Neuronal stem cell (in vitro differentiated cells): ENCODE measurements around the gene NRTN. TPM values are rescaled to one million over a fixed set of nuclear protein-coding genes. Genes with fewer than 3 reads are reported as not detected.
A peak's percentile ranks its signal among the peaks of the same experiment; 100 is the strongest.

ENCODE experiments used
- DNase-seq: peaks from one replicate; pipeline ENCODE4 v3.0.0-alpha.2; 2013; ENCODE audit warnings: low spot score
- H2AFZ ChIP-seq: one replicate; pipeline ENCODE4 v1.6.1; 2013; ENCODE audit warnings: mild to moderate bottlenecking, low read length, inconsistent platforms
- H2AK5ac ChIP-seq: 2 replicates; pipeline ENCODE4 v1.6.1; 2013; ENCODE audit warnings: low read depth, mild to moderate bottlenecking, inconsistent platforms, low read length, moderate library complexity, mixed read lengths
- H2BK120ac ChIP-seq: 2 replicates; pipeline ENCODE4 v1.6.1; 2013; ENCODE audit warnings: low read depth, mild to moderate bottlenecking, inconsistent platforms, low read length, moderate library complexity, mixed read lengths
- H2BK12ac ChIP-seq: one replicate; pipeline ENCODE4 v1.6.1; 2013; ENCODE audit warnings: low read length, inconsistent platforms
- H2BK15ac ChIP-seq: 2 replicates; pipeline ENCODE4 v1.6.1; 2013; ENCODE audit warnings: mild to moderate bottlenecking, low read length, inconsistent platforms, mixed read lengths
- H2BK5ac ChIP-seq: one replicate; pipeline ENCODE4 v1.6.1; 2013; ENCODE audit warnings: inconsistent platforms, mild to moderate bottlenecking, low read length, moderate library complexity
- H3K14ac ChIP-seq: one replicate; pipeline ENCODE4 v1.6.1; 2013; ENCODE audit warnings: low read length, inconsistent platforms
- H3K18ac ChIP-seq: 2 replicates; pipeline ENCODE4 v1.6.1; 2013; ENCODE audit warnings: low read length, inconsistent platforms
- H3K23ac ChIP-seq: 2 replicates; pipeline ENCODE4 v1.6.1; 2013; ENCODE audit warnings: low read depth, mild to moderate bottlenecking, mixed read lengths, low read length, inconsistent platforms; ENCODE audit not compliant: poor library complexity
- H3K27ac ChIP-seq: replicated peaks from 3 replicates; pipeline ENCODE4 v1.5.1; 2013; ENCODE audit warnings: low read length, inconsistent platforms
- H3K27me3 ChIP-seq, 3 experiments: 2 replicates each; pipeline ENCODE4 v1.6.1; 2013; ENCODE audit warnings: low read length in 3 of 3, mild to moderate bottlenecking in 2 of 3, inconsistent platforms in 1 of 3, low read depth in 1 of 3, mixed read lengths in 1 of 3, moderate library complexity in 1 of 3; ENCODE audit not compliant: control insufficient read depth in 3 of 3, insufficient read depth in 3 of 3
- H3K36me3 ChIP-seq, 2 donors: replicated peaks in 1 of 2; 2 replicates each; pipeline ENCODE4 v1.6.1; 2013; ENCODE audit warnings: low read length in 2 of 2; ENCODE audit not compliant: control insufficient read depth in 2 of 2, insufficient read depth in 2 of 2
- H3K4ac ChIP-seq: 2 replicates; pipeline ENCODE4 v1.6.1; 2013; ENCODE audit warnings: inconsistent platforms, mild to moderate bottlenecking, low read length, moderate library complexity
- H3K4me1 ChIP-seq, 2 donors: 1 replicate in 1 of 2; 2 replicates in 1 of 2; pipeline ENCODE4 v1.6.1; 2013; ENCODE audit warnings: low read length in 2 of 2, low read depth in 1 of 2; ENCODE audit not compliant: control insufficient read depth in 2 of 2, insufficient read depth in 1 of 2
- H3K4me2 ChIP-seq: one replicate; pipeline ENCODE4 v1.6.1; 2013; ENCODE audit warnings: mild to moderate bottlenecking, low read length, inconsistent platforms; ENCODE audit not compliant: insufficient read depth, poor library complexity, severe bottlenecking
- H3K4me3 ChIP-seq, 2 donors: 2 replicates each; pipeline ENCODE4 v1.5.1; 2013; ENCODE audit warnings: low read length in 2 of 2, mild to moderate bottlenecking in 2 of 2, inconsistent platforms in 1 of 2, moderate library complexity in 1 of 2
- H3K79me1 ChIP-seq: one replicate; pipeline ENCODE4 v1.6.1; 2013; ENCODE audit warnings: low read depth, mild to moderate bottlenecking, inconsistent platforms, low read length, moderate library complexity
- H3K9ac ChIP-seq: one replicate; pipeline ENCODE4 v1.6.1; 2013; ENCODE audit warnings: mild to moderate bottlenecking, low read depth, low read length, inconsistent platforms; ENCODE audit not compliant: poor library complexity
- H3K9me3 ChIP-seq, 2 donors: replicated peaks in 1 of 2; 2 replicates each; pipeline versions ENCODE3 to v1.6.1; 2013; ENCODE audit warnings: low read length in 2 of 2, mild to moderate bottlenecking in 2 of 2, inconsistent platforms in 1 of 2, low read depth in 1 of 2, mixed read lengths in 1 of 2, moderate library complexity in 1 of 2; ENCODE audit not compliant: control insufficient read depth in 2 of 2, insufficient read depth in 1 of 2
- H4K8ac ChIP-seq: one replicate; pipeline ENCODE4 v1.6.1; 2013; ENCODE audit warnings: low read depth, mild to moderate bottlenecking, inconsistent platforms, low read length, moderate library complexity
- H4K91ac ChIP-seq: one replicate; pipeline ENCODE4 v1.6.1; 2013; ENCODE audit warnings: low read length, low read depth, mild to moderate bottlenecking, inconsistent platforms; ENCODE audit not compliant: poor library complexity
- WGBS, 2 donors: extraction: QIAGEN DNeasy Blood & Tissue Kit; methylation state at CpG; one replicate each; pipeline ENCODE4 v1.1.7; 2013; ENCODE audit warnings: missing lambda C conversion rate in 2 of 2, mixed read lengths in 1 of 2; ENCODE audit not compliant: insufficient read length in 2 of 2, insufficient replicate concordance in 1 of 2; ENCODE audit errors: extremely low coverage in 2 of 2; 5-methylcytosine and 5-hydroxymethylcytosine counted together
- polyA plus RNA-seq, 2 experiments: library from polyadenylated mRNA; stranded (reverse); fragments of 200-250 nt; gene quantifications; one replicate each; pipeline ENCODE4 v1.2.3, GENCODE V29; 2013

The NRTN gene, protein sequence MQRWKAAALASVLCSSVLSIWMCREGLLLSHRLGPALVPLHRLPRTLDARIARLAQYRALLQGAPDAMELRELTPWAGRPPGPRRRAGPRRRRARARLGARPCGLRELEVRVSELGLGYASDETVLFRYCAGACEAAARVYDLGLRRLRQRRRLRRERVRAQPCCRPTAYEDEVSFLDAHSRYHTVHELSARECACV
- polyA plus RNA-seq (2013, experiment 1 of 2): 8.2 TPM
- 7.9 TPM for polyA plus RNA-seq (2013, experiment 2 of 2)

- Histone ChIP-seq H3K18ac (peak within 1 kb of the TSS; percentile 91), H2AK5ac (peak within 1 kb of the TSS; percentile 98), H3K79me1 (peaks cover 7% of the 10 kb centered on the region), H3K14ac (peak within 1 kb of the TSS; percentile 56), H3K4me3 (peak within 1 kb of the TSS; percentile 45 to 76), H3K27ac (no peak within 1 kb of the TSS), H3K4me2 (peak within 1 kb of the TSS; percentile 66), H2BK120ac (no peak within 1 kb of the TSS), H3K27me3 (peaks cover 0 to 13% (median 13%) of the 10 kb centered on the region in 3 experiments), H3K23ac (peak within 1 kb of the TSS; percentile 80), H4K8ac (no peak within 1 kb of the TSS), H3K9ac (peak within 1 kb of the TSS; percentile 81), H3K4me1 (peaks cover 18 to 26% of the 10 kb centered on the region in 2 donors), H2AFZ (peak within 1 kb of the TSS; percentile 94), H3K4ac (peak within 1 kb of the TSS; percentile 37), H2BK5ac (peak within 1 kb of the TSS; percentile 13), H2BK15ac (peak within 1 kb of the TSS; percentile 81), H3K36me3 (no peaks in the 10 kb centered on the region), H3K9me3 (peaks cover 0 to 5% of the 10 kb centered on the region in 2 donors), H2BK12ac (peak within 1 kb of the TSS; percentile 73), H4K91ac (no peak within 1 kb of the TSS)
- WGBS, 2 donors: no CpG with 5 or more reads among the region's 107 CpGs
- peak; percentile 50 for DNase-seq
These were observed at the start of gene NRTN for GRCh38 chr19:5804516-5805461. Gene NRTN (plus strand): TSS chr19:5805067. CDS start chr19:5824166, 19,099 bp downstream.

- DNase-seq: no peak
- H3K4ac ChIP-seq: no peak overlapping the region
These were observed 42.2 kb upstream of the NRTN start for GRCh38 chr19:5762608-5763217.

DNA sequence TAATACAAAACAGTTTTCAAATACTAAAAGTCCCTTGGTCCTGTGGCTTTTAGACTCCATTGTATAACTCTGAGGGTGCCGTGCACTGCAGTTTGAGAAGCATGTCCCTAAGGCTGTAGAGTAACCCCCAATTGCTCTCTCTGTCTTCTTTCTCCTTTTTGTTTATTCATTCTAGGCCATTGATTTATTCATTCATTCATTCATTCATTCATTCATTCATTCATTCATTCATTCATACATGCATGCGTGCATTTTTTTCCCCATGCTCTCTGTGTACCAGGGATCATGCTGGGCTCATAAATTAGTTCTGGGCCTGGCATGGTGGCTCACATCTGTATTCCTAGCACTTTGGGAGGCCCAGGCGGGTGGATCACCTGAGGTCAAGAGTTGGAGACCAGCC, 39.6 kb upstream of the NRTN start:
- Histone ChIP-seq H2AFZ (no peak overlapping the region), H3K79me1 (no peaks in the 10 kb centered on the region), H2BK120ac (no peak overlapping the region), H3K4ac (no peak overlapping the region), H3K4me3 (no peak overlapping the region), H3K4me2 (no peak overlapping the region), H3K4me1 (no peaks in the 10 kb centered on the region), H2BK15ac (no peak overlapping the region), H3K27me3 (no peaks in the 10 kb centered on the region), H2BK12ac (no peak overlapping the region), H3K23ac (no peak overlapping the region), H3K9me3 (no peaks in the 10 kb centered on the region), H3K18ac (no peak overlapping the region), H3K9ac (no peak overlapping the region), H4K8ac (no peak overlapping the region), H4K91ac (no peak overlapping the region), H2BK5ac (no peak overlapping the region), H3K27ac (no peak overlapping the region), H3K14ac (no peak overlapping the region), H3K36me3 (no peaks in the 10 kb centered on the region), H2AK5ac (no peak overlapping the region)
- no CpG with 5 or more reads among the region's 3 CpGs for WGBS, 2 donors
- no peak for DNase-seq

More at GRCh38 chr19:5762608-5763217, 42.2 kb upstream of the NRTN start:
- H3K4me1 ChIP-seq: no peaks in the 10 kb centered on the region
- H3K27me3 ChIP-seq: no peaks in the 10 kb centered on the region
- no peak overlapping the region for H3K9ac ChIP-seq
- H4K8ac ChIP-seq: no peak overlapping the region
- WGBS, 2 donors: 100% methylated on average over 2 of the region's 5 CpGs; no CpG with 5 or more reads in 1 of the 2 donors
- H3K27ac ChIP-seq: no peak overlapping the region
- no peaks in the 10 kb centered on the region for H3K36me3 ChIP-seq
- H3K23ac ChIP-seq: no peak overlapping the region
- H2AK5ac ChIP-seq: no peak overlapping the region
- no peak overlapping the region for H2BK15ac ChIP-seq
- H3K79me1 ChIP-seq: no peaks in the 10 kb centered on the region
- H3K18ac ChIP-seq: no peak overlapping the region
- no peak overlapping the region for H2BK12ac ChIP-seq
- no peak overlapping the region for H3K4me3 ChIP-seq
- H2BK5ac ChIP-seq: no peak overlapping the region
- H3K9me3 ChIP-seq: no peaks in the 10 kb centered on the region
- H4K91ac ChIP-seq: no peak overlapping the region
- H3K14ac ChIP-seq: no peak overlapping the region
- no peak overlapping the region for H2BK120ac ChIP-seq
- no peak overlapping the region for H2AFZ ChIP-seq
- no peak overlapping the region for H3K4me2 ChIP-seq
